ENCODE data around the gene HES6. TPM values are rescaled to one million over a fixed set of nuclear protein-coding genes. Genes with fewer than 3 reads are reported as not detected.
"Not testable (repeated sequence)": the region's sequence is repeated elsewhere in the genome, so short reads cannot be mapped to it uniquely, and the experiment has no call there.

Gene HES6
- 80.8 TPM for total RNA-seq

GRCh38 chr2:238239863-238240756 is at the start of gene HES6:
Gene HES6, minus strand, starts transcription at chr2:238240038. Its CDS starts 133 bp downstream, at chr2:238239905.
- DNase-seq: peak; percentile 64

- no peak for DNase-seq
Observed at GRCh38 chr2:238289574-238289973, 49.7 kb upstream of the HES6 start.

GRCh38 chr2:238288650-238289573 is 49.1 kb upstream of the HES6 start:
- DNase-seq: peak; percentile 95

GRCh38 chr2:238287737-238288649 is 48.2 kb upstream of the HES6 start, which contains the start of gene PER2:
Gene PER2, minus strand, starts transcription at chr2:238288610. Its CDS starts 10,674 bp downstream, at chr2:238277936.
- DNase-seq: peak; percentile 50

- peak; percentile 47 for DNase-seq
Observed at GRCh38 chr2:238286987-238287736, 47.3 kb upstream of the HES6 start.

GRCh38 chr2:238286551-238286950 is 46.7 kb upstream of the HES6 start:
- no peak for DNase-seq

GRCh38 chr2:238286095-238286494 is 46.3 kb upstream of the HES6 start:
- DNase-seq: no peak

- no peak for DNase-seq
Observed at GRCh38 chr2:238285653-238286082, 45.8 kb upstream of the HES6 start.

GRCh38 chr2:238284802-238285515 is 45.1 kb upstream of the HES6 start:
- no peak for DNase-seq

- DNase-seq: no peak
Observed at GRCh38 chr2:238282861-238283738, 43.3 kb upstream of the HES6 start.

GRCh38 chr2:238281826-238282480 is 42.1 kb upstream of the HES6 start:
- no peak for DNase-seq

- no peak for DNase-seq
Observed at GRCh38 chr2:238280083-238280825, 40.4 kb upstream of the HES6 start.

- no peak for DNase-seq
Observed at GRCh38 chr2:238279324-238279682, 39.5 kb upstream of the HES6 start.

- no peak for DNase-seq
Observed at GRCh38 chr2:238278626-238279323, 38.9 kb upstream of the HES6 start.

- no peak for DNase-seq
Observed at GRCh38 chr2:238277695-238278094, 37.9 kb upstream of the HES6 start.

- no peak for DNase-seq
Observed at GRCh38 chr2:238274152-238274865, 34.5 kb upstream of the HES6 start.

- not testable (repeated sequence) for DNase-seq
Observed at GRCh38 chr2:238273433-238273832, 33.6 kb upstream of the HES6 start.
